HFFc6 (cell line): Measurements from ENCODE around the gene ST6GALNAC2. TPM values are rescaled to one million over a fixed set of nuclear protein-coding genes. Genes with fewer than 3 reads are reported as not detected.
A peak's percentile ranks its signal among the peaks of the same experiment; 100 is the strongest.

Source experiments
- DNase-seq: peaks from one replicate; pipeline ENCODE4 v3.0.0-alpha.2; 2018
- H3K27ac Mint-ChIP-seq: 2 replicates; pipeline ENCODE4 v1.8.0; 2020; ENCODE audit warnings: mild to moderate bottlenecking, mixed read lengths
- H3K27me3 Mint-ChIP-seq: 2 replicates; pipeline ENCODE4 v1.8.0; 2021; ENCODE audit warnings: mild to moderate bottlenecking, moderate library complexity, mixed read lengths; ENCODE audit not compliant: insufficient read depth
- H3K36me3 Mint-ChIP-seq: 2 replicates; pipeline ENCODE4 v1.8.0; 2021; ENCODE audit warnings: low read depth, mixed read lengths
- H3K4me1 Mint-ChIP-seq: 2 replicates; pipeline ENCODE4 v1.8.0; 2020; ENCODE audit warnings: low read depth, mixed read lengths
- H3K4me3 Mint-ChIP-seq: 2 replicates; pipeline ENCODE4 v1.8.0; 2020; ENCODE audit warnings: mild to moderate bottlenecking, moderate library complexity, mixed read lengths
- H3K9me3 Mint-ChIP-seq: 2 replicates; pipeline ENCODE4 v1.8.0; 2020; ENCODE audit warnings: mild to moderate bottlenecking, mixed read lengths
- total RNA-seq, 6 experiments: library from RNA; stranded (reverse); fragmentation: NEBNext Ultra II Directional; extraction: Animal tissue kit (Norgen Biotek cat#: 25700); gene quantifications; 2 replicates in 1 of 6; 3 replicates in 5 of 6; pipeline ENCODE4 v1.2.3, GENCODE V29; 2021
- TF ChIP-seq, protein P1 (sequence below): fragments of 200-600 bp; sonication (generic); IDR thresholded peaks from 2 replicates; pipeline ENCODE4 v1.5.0; 2021; ENCODE audit warnings: antibody characterized with exemption, mild to moderate bottlenecking

ST6GALNAC2 gene
- total RNA-seq, 6 experiments from 2014 or later, result 0.20 to 0.71 (median 0.34) TPM; not detected in 1

DNA sequence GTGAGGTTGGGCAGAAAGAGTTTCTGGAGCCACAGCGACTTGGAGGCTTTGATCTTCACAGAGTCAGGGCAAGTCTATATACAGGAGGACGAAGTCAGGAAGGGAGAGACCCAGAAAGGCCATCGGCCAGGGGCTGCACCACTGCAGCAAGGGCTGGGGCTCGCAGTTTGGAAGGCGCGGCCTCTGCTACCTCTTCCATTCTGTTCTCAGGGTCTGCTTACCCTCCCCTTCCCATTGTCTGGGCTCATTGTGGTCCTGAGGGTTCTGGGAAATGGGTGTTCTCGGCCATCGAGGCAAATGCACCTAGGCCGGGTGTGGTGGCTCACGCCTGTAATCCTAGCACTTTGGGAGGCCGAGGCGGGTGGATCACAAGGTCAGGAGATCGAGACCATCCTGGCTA, 41.9 kb upstream of the ST6GALNAC2 start:
- no peaks in the 10 kb centered on the region for H3K36me3 Mint-ChIP-seq
- no peaks in the 10 kb centered on the region for H3K9me3 Mint-ChIP-seq
- TF ChIP-seq, protein P1, sequence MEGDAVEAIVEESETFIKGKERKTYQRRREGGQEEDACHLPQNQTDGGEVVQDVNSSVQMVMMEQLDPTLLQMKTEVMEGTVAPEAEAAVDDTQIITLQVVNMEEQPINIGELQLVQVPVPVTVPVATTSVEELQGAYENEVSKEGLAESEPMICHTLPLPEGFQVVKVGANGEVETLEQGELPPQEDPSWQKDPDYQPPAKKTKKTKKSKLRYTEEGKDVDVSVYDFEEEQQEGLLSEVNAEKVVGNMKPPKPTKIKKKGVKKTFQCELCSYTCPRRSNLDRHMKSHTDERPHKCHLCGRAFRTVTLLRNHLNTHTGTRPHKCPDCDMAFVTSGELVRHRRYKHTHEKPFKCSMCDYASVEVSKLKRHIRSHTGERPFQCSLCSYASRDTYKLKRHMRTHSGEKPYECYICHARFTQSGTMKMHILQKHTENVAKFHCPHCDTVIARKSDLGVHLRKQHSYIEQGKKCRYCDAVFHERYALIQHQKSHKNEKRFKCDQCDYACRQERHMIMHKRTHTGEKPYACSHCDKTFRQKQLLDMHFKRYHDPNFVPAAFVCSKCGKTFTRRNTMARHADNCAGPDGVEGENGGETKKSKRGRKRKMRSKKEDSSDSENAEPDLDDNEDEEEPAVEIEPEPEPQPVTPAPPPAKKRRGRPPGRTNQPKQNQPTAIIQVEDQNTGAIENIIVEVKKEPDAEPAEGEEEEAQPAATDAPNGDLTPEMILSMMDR, result no peak
- no peak overlapping the region for H3K27ac Mint-ChIP-seq
- peaks cover 22% of the 10 kb centered on the region for H3K27me3 Mint-ChIP-seq
- peaks cover 13% of the 10 kb centered on the region for H3K4me1 Mint-ChIP-seq
- no peak for DNase-seq
- no peak overlapping the region for H3K4me3 Mint-ChIP-seq

DNA sequence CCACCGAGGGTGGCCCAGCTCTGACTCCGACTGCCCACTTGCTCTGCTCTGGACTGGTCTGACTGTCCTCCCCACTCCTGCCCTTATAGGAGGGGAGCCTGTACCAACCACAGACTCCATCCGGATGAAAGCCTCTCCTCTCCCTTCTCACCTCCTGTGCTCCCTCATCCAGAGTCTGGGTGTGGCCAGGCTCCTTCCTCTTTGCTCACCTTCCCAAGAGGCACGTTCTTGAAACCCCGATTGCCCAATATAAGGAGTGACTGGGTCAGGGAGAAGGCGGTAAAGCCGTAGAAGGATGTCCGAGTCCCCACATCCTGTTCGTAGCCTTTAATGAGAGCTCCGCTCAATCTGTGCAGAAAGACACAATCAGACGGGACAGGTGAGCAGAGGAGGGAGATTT, 40.8 kb upstream of the ST6GALNAC2 start:
- TF ChIP-seq, protein P1, result no peak
- no peaks in the 10 kb centered on the region for H3K36me3 Mint-ChIP-seq
- no peaks in the 10 kb centered on the region for H3K9me3 Mint-ChIP-seq
- H3K4me1 Mint-ChIP-seq, result peaks cover 13% of the 10 kb centered on the region
- H3K27me3 Mint-ChIP-seq, result peaks cover 23% of the 10 kb centered on the region
- no peak overlapping the region for H3K4me3 Mint-ChIP-seq
- no peak overlapping the region for H3K27ac Mint-ChIP-seq
- no peak for DNase-seq

DNA sequence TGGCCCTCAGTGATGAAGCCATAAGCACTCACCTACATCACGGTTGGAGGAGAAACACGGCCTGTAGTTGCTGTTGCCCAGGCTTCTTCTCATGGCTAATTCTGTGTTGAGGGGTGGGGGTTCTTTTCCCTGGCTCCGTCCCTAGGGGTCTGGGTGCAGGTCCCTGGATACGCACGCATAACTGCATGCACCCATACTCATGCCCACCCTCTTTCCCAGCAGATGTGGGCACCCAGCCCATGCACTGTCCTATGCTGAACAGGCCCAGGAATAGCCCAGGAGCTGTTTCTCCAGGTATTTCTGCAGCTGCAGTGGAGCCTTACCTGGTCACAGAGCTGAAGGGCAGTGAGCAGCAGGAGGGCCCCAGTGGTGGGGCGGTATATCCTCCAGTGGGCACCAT, 39.8 kb upstream of the ST6GALNAC2 start:
- no peak overlapping the region for H3K4me3 Mint-ChIP-seq
- DNase-seq, result no peak
- no peaks in the 10 kb centered on the region for H3K36me3 Mint-ChIP-seq
- peaks cover 13% of the 10 kb centered on the region for H3K4me1 Mint-ChIP-seq
- TF ChIP-seq, protein P1, result no peak
- H3K27ac Mint-ChIP-seq, result no peak overlapping the region
- H3K9me3 Mint-ChIP-seq, result no peaks in the 10 kb centered on the region
- peaks cover 31% of the 10 kb centered on the region for H3K27me3 Mint-ChIP-seq

DNA sequence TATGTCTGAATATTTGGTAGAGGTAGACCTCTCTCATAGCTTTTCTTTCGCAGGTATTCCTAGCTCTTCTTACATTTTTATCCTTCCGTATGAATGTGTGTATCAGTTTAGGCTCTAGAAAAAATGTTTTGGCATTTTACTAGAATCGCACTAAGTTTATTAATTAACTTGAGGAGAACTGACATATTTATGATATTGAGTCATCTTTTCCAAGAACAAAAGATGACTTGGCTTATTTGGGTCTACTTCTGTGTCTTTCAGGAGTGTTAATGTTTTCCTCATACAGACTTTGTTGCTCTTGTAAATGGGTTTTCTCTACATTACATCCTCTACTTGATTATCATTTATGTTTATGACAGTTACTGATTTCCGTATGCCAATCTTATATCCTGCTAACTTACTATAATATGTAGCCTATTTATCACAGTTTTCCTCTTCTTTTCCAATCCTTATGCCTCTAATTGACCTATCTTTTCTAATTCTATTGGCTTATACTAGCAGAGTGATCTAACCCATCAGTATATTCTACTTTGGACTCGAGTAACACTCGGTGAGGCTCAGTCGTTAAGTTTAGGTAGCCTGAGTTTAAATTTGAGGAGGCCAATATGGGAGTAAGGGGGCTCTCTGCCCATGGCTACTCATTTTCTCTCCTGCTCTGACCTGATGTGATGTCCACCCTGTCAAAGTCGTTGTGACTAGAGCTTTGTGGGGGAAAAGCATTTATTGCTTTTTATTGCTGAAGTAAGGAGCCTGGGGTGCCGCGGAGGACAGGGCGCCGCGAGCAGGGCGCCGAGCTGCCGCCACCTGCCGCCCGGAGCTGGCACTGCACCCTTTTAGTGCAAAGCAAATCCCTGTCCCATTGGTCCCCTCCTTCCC, 37.8 kb upstream of the ST6GALNAC2 start:
- DNase-seq, result peak; percentile 52
- TF ChIP-seq, protein P1, result peak; percentile 99
- peaks cover 13% of the 10 kb centered on the region for H3K4me1 Mint-ChIP-seq
- H3K27ac Mint-ChIP-seq, result peak overlapping the region; percentile 86
- no peaks in the 10 kb centered on the region for H3K9me3 Mint-ChIP-seq
- H3K27me3 Mint-ChIP-seq, result peaks cover 29% of the 10 kb centered on the region
- H3K4me3 Mint-ChIP-seq, result peak overlapping the region; percentile 74
- H3K36me3 Mint-ChIP-seq, result no peaks in the 10 kb centered on the region

DNA sequence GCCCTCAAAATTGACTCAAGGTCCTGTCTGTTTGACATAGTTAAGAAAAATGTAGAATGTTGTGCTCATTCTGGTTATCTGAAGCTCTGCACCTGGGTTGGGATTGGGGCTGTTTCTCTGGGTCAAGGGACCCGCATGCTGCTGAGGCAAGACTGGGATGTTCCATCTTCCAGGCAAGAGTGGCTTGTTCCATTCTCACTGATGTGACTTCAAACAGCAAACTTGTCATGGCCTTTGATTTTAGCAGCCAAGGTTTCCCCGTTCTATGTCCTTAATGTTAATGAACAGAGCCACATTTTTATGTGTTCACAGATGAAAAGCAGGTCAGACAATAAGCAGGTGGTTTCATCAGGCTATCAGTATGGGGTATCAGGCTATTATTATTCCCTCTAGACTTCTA, 32.2 kb upstream of the ST6GALNAC2 start:
- Mint-ChIP-seq H3K27ac (no peak overlapping the region), H3K27me3 (peaks cover 34% of the 10 kb centered on the region)

More for the DNA sequence above, 32.2 kb upstream of the ST6GALNAC2 start:
- H3K4me1 Mint-ChIP-seq, result peaks cover 2% of the 10 kb centered on the region
- H3K9me3 Mint-ChIP-seq, result peaks cover 11% of the 10 kb centered on the region
- H3K36me3 Mint-ChIP-seq, result no peaks in the 10 kb centered on the region
- no peak for DNase-seq
- no peak overlapping the region for H3K4me3 Mint-ChIP-seq
- TF ChIP-seq, protein P1, result no peak
